HG02798 (cell line): Measurements from ENCODE around the gene SAP30.

Source experiments
- ATAC-seq: cut with Tn5 transposase; IDR thresholded peaks from one replicate; pipeline ENCODE4 v1.9.1; 2021; ENCODE audit warnings: mild to moderate bottlenecking; ENCODE audit not compliant: unreplicated experiment, poor library complexity

SAP30 gene

DNA sequence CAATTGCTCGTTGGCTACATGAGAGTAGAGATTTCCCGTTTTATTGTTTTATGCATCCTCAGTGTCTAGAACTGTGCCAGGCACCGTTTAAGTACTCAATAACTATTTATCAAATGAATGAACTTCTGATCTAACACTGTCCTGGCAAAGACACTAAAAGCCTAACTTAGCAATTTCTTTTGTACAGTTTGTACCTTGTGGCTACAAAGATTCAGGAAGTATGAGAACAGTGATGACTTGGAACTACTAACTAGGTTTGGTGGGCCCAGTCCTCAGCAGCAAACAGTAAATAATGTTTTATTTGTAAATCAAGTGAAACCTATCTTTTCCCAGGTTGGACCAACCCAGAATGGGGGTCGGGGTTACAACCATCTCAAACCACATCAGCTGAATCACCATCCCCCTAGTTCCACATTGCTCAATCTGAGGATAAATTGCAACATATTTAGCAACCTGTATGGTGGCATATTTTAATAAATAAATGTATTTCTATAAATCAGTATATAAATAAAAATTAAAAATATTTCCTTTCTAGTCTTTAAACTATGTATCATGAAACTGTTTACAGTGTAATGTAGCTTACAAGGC lies 40.4 kb downstream of the SAP30 start:
- ATAC-seq = no peak

DNA sequence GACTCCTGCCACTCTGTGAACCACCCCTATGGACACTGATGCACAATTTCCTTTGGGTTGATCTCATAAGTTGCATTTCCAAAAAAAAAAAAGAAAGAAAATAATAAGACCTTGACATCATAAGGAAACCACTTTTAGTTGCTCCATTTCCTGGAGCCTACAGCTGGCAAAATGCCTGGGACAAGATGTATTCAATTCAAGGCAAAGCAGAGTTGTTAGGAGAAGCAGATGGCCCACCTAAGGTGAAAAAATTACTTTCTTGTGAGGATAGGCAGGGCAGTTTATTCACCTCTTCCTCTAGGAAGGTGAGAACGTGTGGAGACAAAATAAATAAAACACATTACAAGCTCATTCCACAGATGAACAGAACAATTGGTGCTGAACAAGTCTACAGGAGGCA lies 42.3 kb downstream of the SAP30 start:
- ATAC-seq = no peak

DNA sequence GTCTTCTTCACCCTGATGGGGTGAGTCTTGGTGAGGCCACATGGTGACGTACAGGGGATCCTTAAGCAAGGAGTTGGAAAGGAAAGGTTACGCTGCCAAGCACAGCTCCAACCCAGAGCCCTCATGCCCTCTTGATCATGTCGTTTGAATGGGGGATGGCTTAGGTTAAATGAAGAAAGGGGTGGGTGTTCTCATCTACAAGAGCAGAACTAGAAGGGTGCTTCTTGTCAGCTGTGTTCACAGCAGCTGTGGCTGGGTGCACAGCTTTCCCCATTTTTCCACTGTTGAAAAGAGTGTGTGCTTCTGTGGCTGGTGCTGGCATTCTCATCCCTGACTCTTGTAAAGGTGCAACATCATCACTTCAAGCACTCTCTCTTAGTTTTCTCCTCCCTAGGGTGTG lies 43.7 kb downstream of the SAP30 start:
- no peak for ATAC-seq

DNA sequence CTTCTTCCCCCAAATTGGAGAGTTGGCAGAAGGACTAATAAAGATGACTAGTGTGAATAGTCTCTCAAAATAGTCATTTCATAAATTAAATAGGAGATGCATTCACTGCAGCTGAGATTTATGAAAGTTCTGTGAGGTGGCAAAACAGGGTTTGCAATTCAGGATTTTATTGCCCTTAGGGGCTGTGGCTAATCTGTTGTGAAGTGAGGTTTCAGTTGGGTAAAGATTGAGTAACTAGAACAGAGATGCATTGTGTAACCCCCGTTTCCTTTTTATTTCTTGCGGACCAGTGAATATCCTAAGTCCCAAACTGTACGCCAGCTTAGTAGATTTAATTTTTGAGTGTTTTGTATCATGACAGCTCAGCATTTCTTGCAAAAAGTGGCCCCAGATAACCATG lies 44.3 kb downstream of the SAP30 start:
- ATAC-seq = no peak

DNA sequence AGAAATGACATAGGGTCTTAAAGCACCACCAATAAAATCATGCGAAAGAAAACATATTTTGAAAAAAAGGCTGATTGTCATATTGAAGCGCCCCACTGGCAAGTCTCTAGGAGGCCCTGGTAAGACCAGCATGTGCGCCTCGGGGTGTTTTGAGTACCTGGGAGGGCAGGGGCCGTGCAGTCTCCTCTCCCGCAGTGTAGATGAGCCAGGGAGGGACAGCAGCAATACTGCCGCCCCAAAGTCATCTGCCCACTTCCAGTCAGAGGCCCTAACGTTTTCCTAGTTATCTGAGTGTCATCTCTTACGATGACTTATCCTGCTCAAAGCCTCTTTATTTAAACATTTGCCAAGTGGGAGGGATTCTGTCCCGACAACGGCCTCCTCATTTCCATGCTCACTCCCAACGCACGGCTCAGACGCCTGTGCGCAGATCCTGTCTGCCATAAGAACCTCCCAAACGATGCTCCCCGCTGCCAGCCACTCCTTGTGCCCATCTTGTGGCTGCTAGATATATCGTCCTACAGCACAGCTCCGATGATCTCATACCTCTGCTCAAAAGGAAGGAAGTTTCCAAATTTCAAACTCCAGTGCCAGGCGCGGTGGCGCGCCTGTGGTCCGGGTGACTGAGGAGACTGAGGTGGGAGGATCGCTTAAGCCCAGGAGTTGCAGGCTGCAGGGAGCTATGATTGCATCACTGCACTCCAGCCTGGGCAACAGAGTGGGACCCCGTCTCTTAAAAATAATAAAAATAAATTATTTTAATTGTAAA lies 45.3 kb downstream of the SAP30 start:
- ATAC-seq = no peak

DNA sequence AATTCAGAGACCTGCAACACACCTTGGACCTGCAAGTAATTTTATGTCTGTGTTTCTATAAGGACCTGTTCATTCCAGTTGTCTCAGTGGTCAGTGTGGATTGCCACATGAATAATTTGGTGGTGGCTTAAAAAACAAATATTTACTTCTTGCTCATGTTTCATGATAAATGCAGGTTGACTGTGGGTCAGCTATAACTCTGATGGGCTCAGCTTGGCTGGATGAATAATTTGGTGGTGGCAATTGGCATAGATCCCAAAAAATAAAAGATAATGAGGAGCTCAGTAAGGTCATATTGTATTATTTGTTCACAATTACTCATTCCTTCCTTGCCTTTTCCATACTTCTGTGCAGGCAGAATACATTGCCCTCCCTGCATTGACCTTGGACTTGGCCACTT lies 47.1 kb downstream of the SAP30 start:
- ATAC-seq = no peak

DNA sequence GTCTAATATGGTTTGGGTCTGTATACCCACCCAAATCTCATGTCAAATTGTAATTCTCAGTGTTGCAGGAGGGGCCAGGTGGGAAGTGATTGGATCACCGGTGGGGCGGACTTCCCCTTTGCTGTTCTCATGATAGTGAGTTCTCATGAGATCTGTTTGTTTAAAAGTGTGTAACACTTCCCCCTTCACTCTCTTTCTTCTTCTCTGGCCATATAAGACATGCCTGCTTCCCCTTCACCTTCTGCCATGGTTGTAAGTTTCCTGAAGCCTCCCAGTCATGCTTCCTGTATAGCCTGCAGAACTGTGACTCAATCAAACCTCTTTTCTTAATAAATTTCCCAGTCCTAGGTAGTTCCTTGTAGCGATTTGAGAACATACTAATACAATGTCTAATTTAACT lies 47.9 kb downstream of the SAP30 start:
- no peak for ATAC-seq

DNA sequence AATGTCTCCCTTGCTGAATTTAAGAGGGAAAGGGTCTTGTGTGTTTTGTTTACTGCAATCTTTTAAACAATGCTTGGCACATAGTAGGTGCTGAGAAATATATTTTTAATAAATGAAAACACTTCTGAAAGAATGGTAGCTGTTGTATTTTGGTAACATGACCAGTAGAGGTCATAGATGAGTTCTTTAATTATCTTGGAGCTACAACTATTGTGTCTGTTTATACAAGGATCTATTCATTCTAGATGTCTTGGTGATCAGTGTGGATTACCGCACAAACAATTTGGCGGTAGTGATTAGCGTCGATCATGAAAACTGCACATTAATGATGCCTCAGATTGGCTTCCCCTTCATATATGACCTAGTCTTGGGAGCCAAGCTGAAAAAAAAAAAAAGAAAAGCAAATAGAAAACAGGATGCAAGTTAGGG lies 49.6 kb downstream of the SAP30 start:
- ATAC-seq = peak; percentile 66

DNA sequence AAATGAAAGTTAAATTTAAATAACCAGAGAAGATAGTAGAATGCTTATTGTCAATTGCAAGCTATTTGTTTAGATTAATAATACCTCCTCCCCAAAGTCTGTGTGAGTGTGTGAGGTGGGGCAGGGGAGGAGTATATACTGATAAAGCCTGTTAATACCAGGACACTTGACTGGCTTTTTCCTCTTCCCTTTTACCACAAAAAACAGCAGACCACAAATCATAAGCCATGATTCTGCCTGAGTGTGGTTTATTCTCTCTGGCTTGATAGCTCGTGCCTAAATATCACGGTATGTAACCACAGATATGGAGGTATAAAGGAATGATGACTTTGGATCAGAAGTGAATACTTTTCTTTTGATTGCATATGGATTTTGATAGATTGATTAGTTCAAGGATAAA lies 50.0 kb downstream of the SAP30 start:
- no peak for ATAC-seq

DNA sequence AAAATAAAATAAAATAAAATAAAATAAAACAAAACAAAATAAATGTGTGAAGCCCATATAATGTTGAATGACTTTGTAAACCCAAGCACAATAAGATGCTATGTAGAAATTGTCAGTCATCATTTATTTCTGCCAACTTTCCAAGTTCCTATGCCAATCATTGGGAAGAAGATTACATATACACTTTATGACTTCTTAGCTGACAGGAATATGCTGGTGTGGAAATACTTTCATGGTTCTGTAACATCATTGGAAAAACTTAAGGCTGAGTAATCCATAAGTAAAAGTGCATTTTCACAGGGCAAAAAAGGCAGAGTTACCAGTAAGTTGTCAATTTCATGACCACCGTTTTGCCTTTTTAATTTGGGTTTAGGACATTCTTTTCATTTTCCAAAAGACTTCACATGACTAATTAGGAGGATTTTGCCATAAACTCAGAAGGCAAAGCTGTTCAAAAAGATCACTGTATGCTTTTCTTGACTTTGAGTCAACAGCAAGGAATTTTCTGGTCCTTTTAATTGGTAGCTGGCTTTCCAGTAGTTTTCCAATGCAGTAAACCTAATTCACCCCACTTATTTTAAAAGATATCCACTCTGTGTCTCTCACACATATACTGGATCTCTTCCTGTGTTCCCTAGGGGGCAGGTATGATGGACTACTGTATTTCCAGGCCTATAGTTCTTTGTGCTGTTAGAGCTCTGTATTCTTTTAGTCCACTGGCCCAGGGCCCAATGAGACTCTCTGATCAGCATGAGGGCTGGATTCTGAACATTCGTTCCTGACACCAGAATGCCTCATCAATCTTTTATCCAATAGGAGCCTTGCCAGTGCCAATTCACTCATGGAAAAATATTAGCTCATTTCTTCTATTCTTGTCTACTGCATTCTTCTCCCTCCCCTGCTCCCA lies 54.4 kb downstream of the SAP30 start:
- ATAC-seq = no peak

DNA sequence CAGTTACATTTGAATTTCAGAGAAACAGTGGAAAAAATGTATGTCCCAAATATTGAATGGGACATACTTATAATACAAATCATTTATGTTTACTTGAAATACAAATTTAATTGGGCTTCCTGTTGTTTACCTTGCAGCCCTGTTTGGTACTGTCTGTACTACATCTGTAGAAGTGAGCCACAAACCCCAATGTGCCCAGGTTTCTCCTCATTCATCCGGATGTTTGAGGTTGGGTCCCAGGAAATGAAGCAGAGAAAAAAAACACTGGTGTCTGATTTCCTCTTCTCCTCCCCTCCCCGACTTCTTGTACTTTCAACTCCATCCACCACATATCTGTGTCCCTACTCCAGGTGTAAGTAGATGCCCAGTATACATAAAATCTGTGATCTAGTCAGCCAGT lies 55.3 kb downstream of the SAP30 start:
- no peak for ATAC-seq
